Measurements from ENCODE around the gene EIF4EBP2.

- no peak for TF ChIP-seq CTCF (IDR thresholded peaks at IDR 0.05)
- TF ChIP-seq POLR2AphosphoS5 (IDR thresholded peaks at IDR 0.05; ENCODE audit: insufficient read depth in 1 of 2, low read depth in 1 of 2), result peak in 1 of 2 donors; percentile 53
Observed at GRCh38 chr10:70458329-70459060, 54.5 kb downstream of the EIF4EBP2 start.
